A172 (cell line): Measurements from ENCODE around the gene AKAP8L. TPM values are rescaled to one million over a fixed set of nuclear protein-coding genes. Genes with fewer than 3 reads are reported as not detected.
"Not testable (repeated sequence)": the region's sequence is repeated elsewhere in the genome, so short reads cannot be mapped to it uniquely, and the experiment has no call there.

Experiments used
- DNase-seq: peaks from one replicate; pipeline ENCODE4 v3.0.0-alpha.2; 2015; ENCODE audit warnings: low spot score
- total RNA-seq: library from RNA; depleted of rRNA; stranded (reverse); fragments of >200 nt; shearing (Covaris generic); gene quantifications from 2 replicates; pipeline ENCODE4 v1.2.3, GENCODE V29; 2014; rRNA removed

The AKAP8L gene
- total RNA-seq, 1 experiment from 2014 or later: 53.2 TPM

GRCh38 chr19:15357906-15358305 lies 60.9 kb downstream of the AKAP8L start:
- DNase-seq: no peak

GRCh38 chr19:15354566-15355296 lies 64.1 kb downstream of the AKAP8L start:
- no peak for DNase-seq

- no peak for DNase-seq
Measured at GRCh38 chr19:15353908-15354307, 64.9 kb downstream of the AKAP8L start.

- not testable (repeated sequence) for DNase-seq
Measured at GRCh38 chr19:15352535-15352934, 66.3 kb downstream of the AKAP8L start.

- not testable (repeated sequence) for DNase-seq
Measured at GRCh38 chr19:15341328-15341727, 77.5 kb downstream of the AKAP8L start.

- no peak for DNase-seq
Measured at GRCh38 chr19:15340086-15340485, 78.7 kb downstream of the AKAP8L start.

GRCh38 chr19:15337202-15337601 lies 81.6 kb downstream of the AKAP8L start:
- peak; percentile 52 for DNase-seq

GRCh38 chr19:15335992-15336391 lies 82.8 kb downstream of the AKAP8L start:
- not testable (repeated sequence) for DNase-seq

GRCh38 chr19:15332311-15332996 lies 86.3 kb downstream of the AKAP8L start, which contains the start of gene BRD4:
Gene BRD4, minus strand, starts transcription at chr19:15332539. Its CDS starts 59,440 bp downstream, at chr19:15273099.
- peak; percentile 14 for DNase-seq

GRCh38 chr19:15331419-15332310 lies 87.1 kb downstream of the AKAP8L start:
- DNase-seq: no peak

GRCh38 chr19:15330801-15331418 lies 87.9 kb downstream of the AKAP8L start:
- DNase-seq: peak; percentile 71

Other genes starting within 250 kb of the AKAP8L start
- 16.1 and 18.6 TPM in 2 replicates for gene NOTCH3, start 218.0 kb downstream of the AKAP8L start, total RNA-seq
- not detected in 2 replicates for gene EPHX3, start 186.5 kb downstream of the AKAP8L start, total RNA-seq
- 7.1 and 19.1 TPM in 2 replicates for gene BRD4, start 86.4 kb downstream of the AKAP8L start, total RNA-seq
- gene AKAP8, start 39.2 kb downstream of the AKAP8L start, total RNA-seq: 14.1 and 17.5 TPM in 2 replicates
- 14.9 and 17.3 TPM in 2 replicates for gene WIZ, start 31.0 kb upstream of the AKAP8L start, total RNA-seq
- not detected in 2 replicates for gene RASAL3, start 45.6 kb upstream of the AKAP8L start, total RNA-seq
- not detected in 2 replicates for gene PGLYRP2, start 60.5 kb upstream of the AKAP8L start, total RNA-seq
- gene CYP4F22, start 89.5 kb upstream of the AKAP8L start, total RNA-seq: not detected in 2 replicates
- not detected in 2 replicates for gene CYP4F8, start 196.2 kb upstream of the AKAP8L start, total RNA-seq
- 1.4 and 3.3 TPM in 2 replicates for gene CYP4F3, start 221.9 kb upstream of the AKAP8L start, total RNA-seq